ENCODE measurements around the gene MTMR3. TPM values are rescaled to one million over a fixed set of nuclear protein-coding genes. Genes with fewer than 3 reads are reported as not detected.

The MTMR3 gene
- total RNA-seq, 1 experiment from 2014 or later = 27.3 TPM

DNA sequence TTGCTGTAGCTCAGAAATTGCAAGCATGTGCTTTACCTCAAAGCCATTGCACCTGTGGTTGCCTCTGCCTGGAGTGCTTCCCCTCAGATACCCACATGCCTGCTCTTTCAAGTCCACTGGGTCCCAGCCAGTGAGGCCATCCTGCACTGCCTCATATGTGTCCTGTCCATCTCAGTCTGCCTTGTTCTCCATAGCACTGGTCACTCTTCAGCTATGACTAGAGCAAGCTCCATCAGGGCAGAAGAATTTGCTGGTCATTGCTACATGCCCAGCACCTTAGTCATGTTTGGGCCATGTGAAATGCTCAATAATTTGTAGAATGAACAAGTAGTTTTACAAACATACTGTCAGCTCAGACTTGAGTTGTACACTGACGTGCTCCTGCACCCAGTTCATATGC, 132.9 kb downstream of the MTMR3 start:
- H3K4me3 ChIP-seq (ENCODE audit: low read depth, low read length) = no peak overlapping the region
- intact Hi-C loops (cut with micrococcal nuclease; ENCODE audit: unreplicated experiment) = no loop called here
- CTCF ChIA-PET = interaction anchor here (0.7 to 2.3 kb wide), 2 partner anchors 62 to 73 kb away, joined by 5 to 6 read pairs; no protein-coding TSS in a partner anchor
- DNase-seq = no peak
- Mint-ChIP-seq H3K27me3 (ENCODE audit: insufficient read depth, unreplicated experiment) (no peaks in the 10 kb centered on the region), H3K36me3 (ENCODE audit: insufficient read depth, unreplicated experiment) (peaks cover 38% of the 10 kb centered on the region), H3K4me1 (ENCODE audit: low read depth, unreplicated experiment) (no peaks in the 10 kb centered on the region), H3K27ac (ENCODE audit: unreplicated experiment) (no peak overlapping the region), H3K4me3 (ENCODE audit: unreplicated experiment) (no peak overlapping the region), H3K9me3 (ENCODE audit: unreplicated experiment) (no peaks in the 10 kb centered on the region)
- H3K27me3 ChIP-seq (replicated peaks; ENCODE audit: control insufficient read depth, insufficient read depth, low read length) = no peaks in the 10 kb centered on the region
- POLR2A ChIA-PET = no interaction called here
- 0 out of 2 replicates have a peak, but pooled peaks cover 1% of the 10 kb centered on the region for H3K4me1 ChIP-seq
- H3K9me3 ChIP-seq = no peaks in the 10 kb centered on the region
- no peaks in the 10 kb centered on the region; the same call in none of the 2 replicates for H3K36me3 ChIP-seq (ENCODE audit: control insufficient read depth, insufficient read depth, low read length)
- no peak for TF ChIP-seq CTCF (IDR thresholded peaks at IDR 0.05; ENCODE audit: insufficient read depth in 1 of 2, low read depth in 1 of 2, low read length in 1 of 2, severe bottlenecking in 1 of 2, unreplicated experiment in 1 of 2)
- BruUV-seq (replicated peaks) = no TSS peak

GRCh38 chr22:30016596-30016995, 133.6 kb downstream of the MTMR3 start:
- TF ChIP-seq CTCF (IDR thresholded peaks at IDR 0.05; ENCODE audit: insufficient read depth in 1 of 2, low read depth in 1 of 2, low read length in 1 of 2, severe bottlenecking in 1 of 2, unreplicated experiment in 1 of 2) = no peak
- Histone ChIP-seq H3K9me3 (no peaks in the 10 kb centered on the region), H3K4me3 (ENCODE audit: low read depth, low read length) (no peak overlapping the region), H3K36me3 (ENCODE audit: control insufficient read depth, insufficient read depth, low read length) (no peaks in the 10 kb centered on the region; the same call in none of the 2 replicates), H3K27me3 (replicated peaks; ENCODE audit: control insufficient read depth, insufficient read depth, low read length) (no peaks in the 10 kb centered on the region), H3K4me1 (no peaks in the 10 kb centered on the region)
- no peak for DNase-seq
- ChIA-PET POLR2A (no interaction called here), CTCF (no interaction called here)
- H3K27ac Mint-ChIP-seq (ENCODE audit: unreplicated experiment) = no peak overlapping the region
- H3K4me3 Mint-ChIP-seq (ENCODE audit: unreplicated experiment) = no peak overlapping the region
- H3K4me1 Mint-ChIP-seq (ENCODE audit: low read depth, unreplicated experiment) = no peaks in the 10 kb centered on the region
- H3K27me3 Mint-ChIP-seq (ENCODE audit: insufficient read depth, unreplicated experiment) = no peaks in the 10 kb centered on the region
- H3K36me3 Mint-ChIP-seq (ENCODE audit: insufficient read depth, unreplicated experiment) = peaks cover 40% of the 10 kb centered on the region
- intact Hi-C loops (cut with micrococcal nuclease; ENCODE audit: unreplicated experiment) = no loop called here
- H3K9me3 Mint-ChIP-seq (ENCODE audit: unreplicated experiment) = no peaks in the 10 kb centered on the region
- no TSS peak for BruUV-seq (replicated peaks)

GRCh38 chr22:30017375-30018223, 134.6 kb downstream of the MTMR3 start:
- H3K27me3 ChIP-seq (replicated peaks; ENCODE audit: control insufficient read depth, insufficient read depth, low read length) = no peaks in the 10 kb centered on the region
- BruUV-seq (replicated peaks) = no TSS peak
- peaks cover 49% of the 10 kb centered on the region for H3K36me3 Mint-ChIP-seq (ENCODE audit: insufficient read depth, unreplicated experiment)

More at GRCh38 chr22:30017375-30018223, 134.6 kb downstream of the MTMR3 start:
- no peak overlapping the region for H3K4me3 ChIP-seq (ENCODE audit: low read depth, low read length)
- no peaks in the 10 kb centered on the region for H3K9me3 ChIP-seq
- H3K4me1 Mint-ChIP-seq (ENCODE audit: low read depth, unreplicated experiment) = no peaks in the 10 kb centered on the region
- ChIA-PET POLR2A (no interaction called here), CTCF (no interaction called here)
- no peaks in the 10 kb centered on the region for H3K27me3 Mint-ChIP-seq (ENCODE audit: insufficient read depth, unreplicated experiment)
- H3K9me3 Mint-ChIP-seq (ENCODE audit: unreplicated experiment) = no peaks in the 10 kb centered on the region
- no peaks in the 10 kb centered on the region for H3K4me1 ChIP-seq
- no peak overlapping the region for H3K4me3 Mint-ChIP-seq (ENCODE audit: unreplicated experiment)
- intact Hi-C loops (cut with micrococcal nuclease; ENCODE audit: unreplicated experiment) = no loop called here
- no peak for DNase-seq
- no peak for TF ChIP-seq CTCF (IDR thresholded peaks at IDR 0.05; ENCODE audit: insufficient read depth in 1 of 2, low read depth in 1 of 2, low read length in 1 of 2, severe bottlenecking in 1 of 2, unreplicated experiment in 1 of 2)
- H3K36me3 ChIP-seq (ENCODE audit: control insufficient read depth, insufficient read depth, low read length) = no peaks in the 10 kb centered on the region; the same call in 1 of the 2 replicates
- H3K27ac Mint-ChIP-seq (ENCODE audit: unreplicated experiment) = no peak overlapping the region

Measured in Caco-2 (cell line).